Aorta (tissue), 5 donors: ENCODE results near the gene PMVK. TPM values are rescaled to one million over a fixed set of nuclear protein-coding genes. Genes with fewer than 3 reads are reported as not detected.
A peak's percentile ranks its signal among the peaks of the same experiment; 100 is the strongest.
"Not testable (repeated sequence)": the region's sequence is repeated elsewhere in the genome, so short reads cannot be mapped to it uniquely, and the experiment has no call there.

Experiments used
- ATAC-seq: fragments of 200-7000 bp; cut with Tn5 transposase; one replicate; pipeline ENCODE4 v1.9.1; 2022; ENCODE audit warnings: moderate library complexity; ENCODE audit not compliant: low FRiP score
- DNase-seq, 2 donors: peaks; one replicate each; pipeline ENCODE4 v3.0.0-alpha.2; 2020
- H3K27ac ChIP-seq, 2 donors: one replicate each; pipeline ENCODE4 v1.5.1; 2013; ENCODE audit warnings: low read length in 2 of 2, mild to moderate bottlenecking in 2 of 2, moderate library complexity in 2 of 2, control low read depth in 1 of 2, inconsistent platforms in 1 of 2, low read depth in 1 of 2
- H3K27me3 ChIP-seq, 2 donors: one replicate each; pipeline ENCODE4 v1.6.1; 2013; ENCODE audit warnings: control low read depth in 1 of 2, low read length in 1 of 2, mild to moderate bottlenecking in 1 of 2, moderate library complexity in 1 of 2; ENCODE audit not compliant: insufficient read depth in 2 of 2, control insufficient read depth in 1 of 2
- H3K36me3 ChIP-seq, 2 donors: one replicate each; pipeline ENCODE4 v1.6.1; 2013; ENCODE audit warnings: control low read depth in 1 of 2, low read length in 1 of 2, mild to moderate bottlenecking in 1 of 2; ENCODE audit not compliant: insufficient read depth in 2 of 2, control insufficient read depth in 1 of 2
- H3K4me1 ChIP-seq, 2 donors: one replicate each; pipeline ENCODE4 v1.6.1; 2013; ENCODE audit warnings: low read length in 2 of 2, control low read depth in 1 of 2, mild to moderate bottlenecking in 1 of 2, moderate library complexity in 1 of 2; ENCODE audit not compliant: insufficient read depth in 2 of 2, control insufficient read depth in 1 of 2
- H3K4me3 ChIP-seq, 2 donors: one replicate each; pipeline ENCODE4 v1.5.1; 2013; ENCODE audit warnings: low read length in 2 of 2, control low read depth in 1 of 2, mild to moderate bottlenecking in 1 of 2
- H3K9me3 ChIP-seq: one replicate; pipeline ENCODE4 v1.6.1; 2013; ENCODE audit warnings: mild to moderate bottlenecking, low read length; ENCODE audit not compliant: control insufficient read depth
- WGBS, 2 donors: extraction: QIAGEN DNeasy Blood & Tissue Kit; methylation state at CpG; one replicate each; pipeline ENCODE4 v1.1.7; 2013; 5-methylcytosine and 5-hydroxymethylcytosine counted together
- intact Hi-C, 2 donors: fragments of 100-400 bp; cut with DNase I; formaldehyde crosslinking; loops; one replicate each; pipeline versions ENCODE4 v1.14.2 to v1.15.0; 2022
- long read RNA-seq, 2 donors: library from polyadenylated mRNA; unstranded; transcript quantifications; one replicate each; pipeline ENCODE4 v2.0.0, GENCODE V29; 2020 to 2021
- polyA plus RNA-seq, 2 donors: library from polyadenylated mRNA; stranded (reverse); fragments of 200-250 nt; gene quantifications; one replicate each; pipeline ENCODE4 v1.2.3, GENCODE V29; 2013
- total RNA-seq, 2 donors: library from RNA; stranded (reverse); fragmentation: NEBNext Ultra II Directional; extraction: Animal tissue kit (Norgen Biotek cat#: 25700); gene quantifications; one replicate each; pipeline ENCODE4 v1.2.1, GENCODE V29; 2021
- donor health status: healthy with polysubstance abuse.
- donor health status: Bipolar disorder and iron deficiency.
- donor health status: DM: no; HTN: no; CAD: no.
- donor health status: DM: no; HTN: no; CAD: no.
- donor health status: DM: yes; HTN: yes; CAD: no.

PMVK gene
- total RNA-seq, result 10 to 100 TPM; 21.9 to 27.3 TPM
- polyA plus RNA-seq, result 10 to 100 TPM; 40.4 to 52.7 TPM
- long read RNA-seq, donor 1, transcript PMVK-201 (5 exons, 1,280 nt), result major isoform, 88 of 92 reads
- long read RNA-seq, donor 1, partial matches to known transcripts, result 0 of 92 reads
- long read RNA-seq, donor 1, other reads (novel, unspliced or antisense), result 4 of 92 reads
- long read RNA-seq, donor 2, transcript PMVK-201 (5 exons, 1,280 nt), result major isoform, 19 of 22 reads
- long read RNA-seq, donor 2, partial matches to known transcripts, result 0 of 22 reads
- long read RNA-seq, donor 2, other reads (novel, unspliced or antisense), result 3 of 22 reads

GRCh38 chr1:154936555-154937084 lies at the start of gene PMVK:
Gene PMVK (minus strand): TSS chr1:154936719. CDS start chr1:154936685, 34 bp downstream.
- H3K9me3 ChIP-seq, result no peaks in the 10 kb centered on the region
- peak within 1 kb of the TSS; percentile 68 to 95 for H3K27ac ChIP-seq
- H3K36me3 ChIP-seq, result peaks cover 0 to 1% of the 10 kb centered on the region in 2 donors
- peak within 1 kb of the TSS; percentile 42 to 51 for H3K4me3 ChIP-seq
- WGBS, 2 donors, result 0% methylated on average over 45 of the region's 45 CpGs
- no peaks in the 10 kb centered on the region for H3K27me3 ChIP-seq
- no peaks in the 10 kb centered on the region for H3K4me1 ChIP-seq
- ATAC-seq (peak; percentile 97), DNase-seq (peak; percentile 97)
- intact Hi-C loops, result loop anchor here in 1 of 2 donors (1.0 to 5.0 kb wide), 3 partner anchors 66 to 379 kb away; partner anchors contain the start of genes UBE2Q1 and ZBTB7B

- intact Hi-C loops, result no loop called here
- WGBS, 2 donors, result 18 to 19% methylated on average over 17 of the region's 17 CpGs
- H3K36me3 ChIP-seq, result no peaks in the 10 kb centered on the region
- H3K27me3 ChIP-seq, result no peaks in the 10 kb centered on the region
- DNase-seq (no peak), ATAC-seq (no peak)
- no peaks in the 10 kb centered on the region for H3K9me3 ChIP-seq
- H3K27ac ChIP-seq, result no peak overlapping the region
- H3K4me3 ChIP-seq, result peak overlapping the region; percentile 77 to 90
- H3K4me1 ChIP-seq, result peaks cover 0 to 2% of the 10 kb centered on the region in 2 donors
Measured at GRCh38 chr1:154983776-154984466, 47.4 kb upstream of the PMVK start.

GRCh38 chr1:154982897-154983648 lies 46.6 kb upstream of the PMVK start, which contains the start of gene FLAD1:
Gene FLAD1 (plus strand): TSS chr1:154983344. CDS start chr1:154983695, 351 bp downstream.
- Histone ChIP-seq H3K4me1 (peaks cover 0 to 2% of the 10 kb centered on the region in 2 donors), H3K4me3 (peak within 1 kb of the TSS; percentile 77 to 90), H3K27ac (no peak within 1 kb of the TSS), H3K36me3 (no peaks in the 10 kb centered on the region), H3K27me3 (no peaks in the 10 kb centered on the region), H3K9me3 (no peaks in the 10 kb centered on the region)
- DNase-seq, result peak; percentile 96 to 97
- WGBS, 2 donors, result 0 to 1% methylated on average over 26 of the region's 26 CpGs
- peak; percentile 99 for ATAC-seq
- intact Hi-C loops, result no loop called here

- H3K9me3 ChIP-seq, result no peaks in the 10 kb centered on the region
- WGBS, 2 donors, result 61 to 65% methylated on average over 6 of the region's 6 CpGs
- H3K4me3 ChIP-seq, result no peak overlapping the region
- intact Hi-C loops, result no loop called here
- no peaks in the 10 kb centered on the region for H3K36me3 ChIP-seq
- ATAC-seq (no peak), DNase-seq (no peak)
- H3K4me1 ChIP-seq, result peaks cover 0 to 2% of the 10 kb centered on the region in 2 donors
- no peak overlapping the region for H3K27ac ChIP-seq
- no peaks in the 10 kb centered on the region for H3K27me3 ChIP-seq
Measured at GRCh38 chr1:154982341-154982740, 45.8 kb upstream of the PMVK start.

GRCh38 chr1:154978360-154978759 lies 41.8 kb upstream of the PMVK start:
- no peaks in the 10 kb centered on the region for H3K36me3 ChIP-seq
- no peak for ATAC-seq
- no peak overlapping the region for H3K27ac ChIP-seq
- WGBS, 2 donors, result 92 to 93% methylated on average over 3 of the region's 3 CpGs
- no peaks in the 10 kb centered on the region for H3K9me3 ChIP-seq
- intact Hi-C loops, result loop anchor here in 1 of 2 donors (10.0 kb wide), 1 partner anchor 1184 kb away; no protein-coding TSS in a partner anchor
- no peaks in the 10 kb centered on the region for H3K27me3 ChIP-seq
- no peak overlapping the region for H3K4me3 ChIP-seq
- peaks cover 0 to 2% of the 10 kb centered on the region in 2 donors for H3K4me1 ChIP-seq
- no peak for DNase-seq

- DNase-seq, ATAC-seq, H3K36me3 ChIP-seq, H3K4me1 ChIP-seq, H3K4me3 ChIP-seq, H3K27me3 ChIP-seq, H3K27ac ChIP-seq, H3K9me3 ChIP-seq: not testable (repeated sequence)
- intact Hi-C loops, result loop anchor here in 1 of 2 donors (10.0 kb wide), 1 partner anchor 1183 kb away; no protein-coding TSS in a partner anchor
- WGBS, 2 donors, result 75% methylated on average over 3 of the region's 3 CpGs
Measured at GRCh38 chr1:154977762-154978161, 41.2 kb upstream of the PMVK start.

GRCh38 chr1:154975409-154976059 lies 39.0 kb upstream of the PMVK start:
- Histone ChIP-seq H3K9me3 (no peaks in the 10 kb centered on the region), H3K4me1 (no peaks in the 10 kb centered on the region), H3K27me3 (no peaks in the 10 kb centered on the region), H3K36me3 (no peaks in the 10 kb centered on the region), H3K4me3 (peak overlapping the region; percentile 81 to 89), H3K27ac (peak overlapping the region; percentile 15 to 78)
- ATAC-seq, result no peak
- peak; percentile 77 to 87 for DNase-seq
- intact Hi-C loops, result loop anchor here in 1 of 2 donors (10.0 kb wide), 1 partner anchor 1181 kb away; no protein-coding TSS in a partner anchor
- 0 to 1% methylated on average over 24 of the region's 24 CpGs for WGBS, 2 donors
